Measurements from ENCODE around the gene NAP1L1.

Gene NAP1L1

DNA sequence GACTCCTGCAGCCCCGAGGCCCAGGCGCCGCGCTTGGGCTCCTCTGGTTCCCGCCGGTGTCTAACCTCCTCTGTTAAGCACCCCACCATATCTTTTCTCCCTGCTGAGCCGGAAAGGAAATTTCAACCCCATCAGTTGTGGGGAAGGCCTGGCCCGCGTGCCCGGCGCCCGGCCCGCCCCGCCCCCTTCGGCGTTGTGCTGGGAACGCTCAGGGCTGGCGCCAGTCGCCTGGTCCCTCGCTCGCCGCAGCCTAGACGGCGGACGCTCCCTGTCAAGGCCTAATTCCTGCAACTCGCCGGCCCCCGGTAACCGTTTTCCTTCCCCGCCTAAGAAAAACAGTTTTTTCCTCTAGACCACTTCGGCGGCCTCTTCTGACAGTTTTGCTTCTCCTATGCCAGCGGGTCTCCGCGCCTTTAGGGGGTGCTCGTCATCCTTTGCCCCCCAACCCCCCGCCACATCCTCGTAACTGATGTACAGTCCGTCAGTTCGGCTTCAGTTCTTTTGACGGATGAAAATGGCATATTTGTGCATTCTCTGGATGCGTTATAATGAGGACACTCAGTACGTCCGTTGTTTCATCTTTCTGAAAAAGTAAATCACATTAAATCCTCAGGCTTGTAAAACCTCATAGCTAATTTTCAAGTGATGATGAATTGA, 506 bp upstream of the NAP1L1 start:
- in situ Hi-C loops (cut with MboI; ENCODE audit: low sequenced_read_pairs): no loop called here

DNA sequence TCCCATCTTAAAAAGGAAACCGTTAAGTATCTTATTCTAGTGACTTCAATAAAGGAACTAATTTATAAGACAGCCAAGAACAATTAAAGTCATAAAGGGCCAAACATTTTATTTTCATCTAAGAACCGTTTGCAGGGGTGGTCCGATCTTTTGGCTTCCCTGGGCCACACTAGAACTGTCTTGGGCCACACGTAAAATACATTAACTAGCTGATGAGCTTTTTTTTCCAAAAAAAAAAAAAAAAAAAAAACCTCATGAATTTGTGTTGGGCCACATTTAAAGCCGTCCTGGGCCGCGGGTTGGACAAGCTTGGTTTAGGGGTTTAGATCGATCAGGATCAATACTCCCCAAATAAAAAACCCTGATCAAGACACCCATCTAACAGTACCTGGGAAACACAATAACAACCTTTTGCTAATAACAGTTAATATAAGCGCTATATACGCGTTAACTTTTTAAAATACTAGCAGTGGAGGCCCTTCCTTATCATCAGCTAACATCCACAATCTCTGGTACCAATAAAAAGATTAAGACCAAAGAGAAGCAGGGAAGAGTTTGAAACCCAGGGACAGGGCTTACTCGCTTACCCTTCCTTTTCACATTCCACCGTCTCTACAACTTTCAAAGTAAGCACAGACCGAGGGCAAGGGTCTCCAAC, 1.1 kb downstream of the NAP1L1 start:
- in situ Hi-C loops (cut with MboI; ENCODE audit: low sequenced_read_pairs): no loop called here

DNA sequence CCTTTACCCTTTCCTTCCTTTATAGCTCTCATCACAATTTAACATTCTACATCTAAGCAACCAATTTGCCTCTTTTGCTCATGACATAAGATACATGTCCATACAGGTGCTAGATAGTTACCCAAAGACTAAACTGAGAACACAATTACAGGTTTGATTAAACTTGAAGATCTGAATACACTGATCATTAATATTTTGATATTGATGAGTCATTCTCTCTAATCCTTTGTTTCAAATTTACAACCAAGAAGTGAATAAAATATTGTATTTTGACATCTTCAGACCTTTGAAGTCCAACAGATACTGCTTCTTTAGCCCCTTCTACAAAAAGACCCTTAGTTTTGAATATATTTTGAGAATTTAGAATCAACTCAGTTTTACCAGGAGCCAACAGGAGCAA, 2.6 kb downstream of the NAP1L1 start:
- in situ Hi-C loops (cut with MboI; ENCODE audit: low sequenced_read_pairs): no loop called here

DNA sequence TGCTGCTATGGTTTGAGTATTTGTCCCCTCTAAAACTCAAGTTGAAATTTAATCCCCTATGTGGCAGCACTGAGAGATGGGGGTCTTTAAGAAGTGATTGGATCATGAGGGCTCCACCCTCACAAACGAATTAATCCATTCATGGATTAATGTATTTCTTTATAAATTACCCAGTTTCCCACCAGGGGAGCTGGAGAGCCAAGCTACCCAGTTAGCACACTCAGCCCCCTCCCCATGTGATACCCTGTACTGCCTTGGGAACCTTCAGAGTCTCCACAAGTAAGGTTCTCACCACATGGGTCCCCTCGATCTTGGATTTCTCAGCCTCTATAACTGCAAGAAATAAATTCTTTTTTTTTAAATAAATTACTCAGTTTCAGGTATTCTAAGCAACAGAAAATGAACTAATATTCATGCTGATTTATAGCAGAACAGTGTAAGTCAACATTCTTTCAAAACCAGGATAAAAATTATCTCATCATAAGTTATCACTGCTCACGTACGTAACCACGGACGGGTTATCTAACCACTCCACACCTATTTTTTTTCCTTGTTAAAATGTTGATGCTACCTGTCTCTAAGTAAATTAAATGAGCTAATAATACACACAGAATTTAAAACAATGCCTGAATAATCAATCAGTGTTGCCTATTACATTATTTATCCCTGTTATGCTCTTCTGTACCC, 3.6 kb downstream of the NAP1L1 start:
- in situ Hi-C loops (cut with MboI; ENCODE audit: low sequenced_read_pairs): no loop called here

DNA sequence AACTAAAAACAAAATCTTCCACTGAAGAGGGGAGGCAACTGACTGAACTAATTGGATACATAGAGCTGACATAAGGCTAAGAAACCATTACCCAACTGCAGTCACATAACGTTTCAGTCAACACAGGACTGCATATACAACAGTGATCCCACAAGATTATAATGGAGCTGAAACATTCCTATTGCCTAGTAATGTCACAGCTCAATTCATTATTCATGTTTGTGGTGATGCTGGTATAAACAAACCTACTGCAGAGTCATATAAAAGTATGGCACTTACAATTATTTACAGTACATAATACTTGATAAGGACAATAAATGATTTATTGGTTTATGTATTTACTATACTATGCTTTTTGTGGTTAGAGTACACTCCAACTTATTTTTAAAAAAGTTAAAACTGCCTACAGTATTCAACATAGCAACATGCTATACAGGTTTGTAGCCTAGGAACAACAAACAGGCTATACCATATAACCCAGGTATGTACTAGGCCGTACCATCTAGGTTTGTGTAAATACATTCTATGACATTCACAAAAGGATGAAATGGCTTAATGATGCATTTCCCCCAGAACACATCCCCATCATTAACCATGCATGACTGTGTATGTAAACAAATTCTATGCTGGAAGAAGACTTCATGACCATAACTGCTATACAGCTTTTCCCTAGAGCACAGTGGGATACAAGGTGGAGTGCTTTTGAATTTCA, 4.3 kb downstream of the NAP1L1 start:
- in situ Hi-C loops (cut with MboI; ENCODE audit: low sequenced_read_pairs): no loop called here

DNA sequence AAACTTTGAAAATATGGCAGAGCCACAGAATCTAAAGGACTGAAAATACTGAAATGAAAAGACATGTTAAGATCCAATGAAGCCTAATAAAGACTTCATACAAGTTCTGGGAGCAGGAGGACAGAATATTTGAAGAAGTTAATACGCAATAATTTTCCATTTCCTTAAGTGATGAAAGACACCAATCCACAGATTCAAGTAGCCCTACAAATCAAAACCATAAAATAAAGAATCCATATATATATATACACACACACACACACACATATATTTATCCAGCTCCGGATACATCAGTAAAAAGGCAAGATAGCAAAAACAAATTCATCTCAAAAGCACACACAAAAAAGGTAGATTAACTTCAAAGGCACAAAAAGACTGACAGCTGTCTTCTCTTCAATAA, 5.7 kb downstream of the NAP1L1 start:
- in situ Hi-C loops (cut with MboI; ENCODE audit: low sequenced_read_pairs): no loop called here

DNA sequence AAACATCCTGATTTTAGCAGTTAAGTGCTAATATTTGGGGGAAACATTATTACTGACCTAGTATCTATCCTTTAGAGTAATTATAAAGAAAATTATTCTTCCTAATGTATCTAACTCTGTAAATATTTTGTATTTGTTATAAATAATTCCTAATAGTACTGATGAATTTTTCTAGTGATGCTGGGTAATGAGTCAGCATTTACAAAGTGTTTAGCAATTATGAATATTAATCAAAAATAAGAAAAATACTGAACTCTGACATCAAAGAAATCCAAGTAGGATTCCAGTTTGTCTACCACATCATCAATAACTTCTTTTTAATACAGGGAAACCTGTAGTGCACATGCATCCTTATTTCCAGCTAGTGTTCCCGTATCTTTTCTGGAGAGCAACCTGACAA, 9.0 kb downstream of the NAP1L1 start:
- in situ Hi-C loops (cut with MboI; ENCODE audit: low sequenced_read_pairs): no loop called here

DNA sequence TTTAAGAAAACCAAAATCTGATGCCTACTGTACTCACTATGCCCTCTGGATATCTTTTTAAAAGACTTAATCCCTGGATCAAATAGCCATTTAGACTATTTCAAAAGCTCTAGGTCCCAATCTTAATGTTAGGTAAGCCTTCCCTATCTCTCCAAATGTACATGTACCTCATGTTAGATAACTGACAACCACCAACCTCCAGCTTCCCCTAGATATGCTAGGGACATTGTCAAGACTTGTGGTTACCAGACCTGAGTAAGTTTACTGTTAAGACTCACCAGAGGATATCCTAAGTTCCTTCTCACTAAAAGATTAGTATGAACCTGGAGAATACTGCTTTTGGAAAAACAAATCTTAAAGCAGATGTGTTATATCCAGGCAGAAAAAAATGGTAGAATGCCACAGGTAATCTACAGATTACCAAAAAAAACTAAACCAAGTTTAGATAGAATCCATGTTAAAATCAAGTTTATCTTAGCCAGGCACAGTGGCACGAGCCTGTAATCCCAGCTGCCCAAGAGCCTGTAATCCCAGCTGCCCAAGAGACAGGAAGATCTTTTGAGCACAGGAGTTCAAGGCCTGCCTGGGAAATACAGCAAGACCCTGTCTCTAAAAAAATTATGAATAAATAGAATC, 9.7 kb downstream of the NAP1L1 start:
- in situ Hi-C loops (cut with MboI; ENCODE audit: low sequenced_read_pairs): no loop called here

DNA sequence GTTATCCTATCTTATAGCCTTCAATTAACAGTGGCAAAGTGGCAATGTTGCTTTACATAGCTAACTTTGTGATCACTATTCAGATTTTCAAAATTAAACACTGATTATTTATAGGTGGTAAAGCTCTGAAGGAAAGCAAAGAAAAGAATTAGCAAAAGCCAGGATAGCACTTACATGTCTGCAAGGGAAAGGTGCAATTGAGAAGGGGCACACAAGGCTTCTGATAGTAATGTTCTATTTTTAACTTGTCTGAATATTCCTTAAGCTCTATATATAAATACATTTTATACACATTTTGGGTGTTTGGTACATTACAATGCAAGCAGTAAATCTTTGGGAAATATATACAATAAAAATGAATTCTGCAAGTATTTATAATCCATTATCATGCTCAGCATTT, 10.9 kb downstream of the NAP1L1 start:
- in situ Hi-C loops (cut with MboI; ENCODE audit: low sequenced_read_pairs): no loop called here

DNA sequence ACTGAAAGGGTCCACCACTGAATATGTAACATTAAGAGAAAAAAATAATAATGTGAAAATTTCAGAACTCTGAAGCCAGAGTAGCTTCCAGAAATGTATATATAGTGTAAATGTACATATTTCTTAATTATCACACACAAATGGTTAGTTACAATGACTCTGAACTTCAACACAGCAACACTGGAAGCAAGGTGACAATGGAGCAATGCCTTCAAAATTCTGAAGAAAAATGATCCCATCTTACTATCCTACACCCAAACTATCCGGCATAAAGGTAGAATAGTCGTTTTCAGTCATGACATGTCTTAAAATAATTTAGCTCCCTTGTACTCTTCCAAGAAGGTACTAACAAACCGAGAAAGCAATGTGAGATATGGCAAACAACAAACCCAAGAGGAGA, 11.9 kb downstream of the NAP1L1 start:
- in situ Hi-C loops (cut with MboI; ENCODE audit: low sequenced_read_pairs): no loop called here

DNA sequence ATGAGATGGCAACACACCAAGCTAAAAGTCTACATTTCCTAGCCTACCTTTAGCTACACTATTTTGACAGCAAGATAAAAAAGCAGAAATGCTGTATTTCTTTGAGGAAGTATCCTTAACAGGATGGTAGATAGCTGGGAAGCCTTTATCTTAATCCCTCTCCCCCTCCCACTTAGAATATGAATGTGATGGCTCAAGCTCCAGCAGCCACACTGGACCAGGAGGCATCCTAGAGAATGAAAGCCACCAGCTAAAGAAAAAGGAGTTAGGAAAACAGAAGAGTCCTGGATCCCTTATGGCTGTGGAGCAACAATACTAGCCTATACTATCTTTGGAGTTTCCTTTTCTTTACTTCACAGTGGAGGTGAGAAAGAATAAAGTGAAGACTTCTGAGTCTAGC, 15.1 kb downstream of the NAP1L1 start:
- in situ Hi-C loops (cut with MboI; ENCODE audit: low sequenced_read_pairs): no loop called here

DNA sequence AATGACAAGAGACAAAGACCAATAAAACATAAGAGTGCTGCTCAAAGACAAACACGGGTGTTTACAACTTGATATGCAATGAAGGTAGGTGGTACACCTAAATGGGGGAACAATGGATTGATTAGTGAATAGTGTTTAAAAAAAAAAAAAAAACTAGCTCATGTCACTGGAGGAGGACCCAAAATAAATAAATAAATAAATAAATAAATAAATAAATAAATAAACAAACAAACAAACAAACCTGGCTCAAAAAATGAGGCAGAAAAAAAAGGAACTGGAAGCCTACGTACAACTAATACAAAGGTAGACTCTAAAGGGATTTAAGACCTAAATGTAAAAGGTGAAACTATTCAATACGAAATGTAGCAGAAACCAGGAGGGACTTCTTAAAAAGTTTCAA, 18.6 kb downstream of the NAP1L1 start:
- in situ Hi-C loops (cut with MboI; ENCODE audit: low sequenced_read_pairs): no loop called here

DNA sequence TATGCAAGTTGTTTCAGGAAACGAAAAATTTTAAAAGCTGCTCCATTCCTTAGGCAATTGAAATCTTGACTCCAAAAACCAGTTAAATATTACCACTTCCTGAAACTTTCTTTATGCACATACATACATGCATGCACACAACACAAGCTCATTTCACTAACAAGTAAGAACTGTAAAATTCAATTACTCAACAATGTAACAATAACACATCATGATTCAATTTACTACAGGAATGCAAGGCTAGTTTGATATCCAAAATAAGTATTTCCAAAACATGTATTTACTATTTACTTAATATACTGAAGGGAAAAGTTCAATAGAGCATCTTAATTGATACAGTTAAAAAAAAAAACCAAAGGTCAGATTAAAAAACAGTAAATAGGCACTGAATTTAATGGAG, 19.6 kb downstream of the NAP1L1 start:
- in situ Hi-C loops (cut with MboI; ENCODE audit: low sequenced_read_pairs): no loop called here

DNA sequence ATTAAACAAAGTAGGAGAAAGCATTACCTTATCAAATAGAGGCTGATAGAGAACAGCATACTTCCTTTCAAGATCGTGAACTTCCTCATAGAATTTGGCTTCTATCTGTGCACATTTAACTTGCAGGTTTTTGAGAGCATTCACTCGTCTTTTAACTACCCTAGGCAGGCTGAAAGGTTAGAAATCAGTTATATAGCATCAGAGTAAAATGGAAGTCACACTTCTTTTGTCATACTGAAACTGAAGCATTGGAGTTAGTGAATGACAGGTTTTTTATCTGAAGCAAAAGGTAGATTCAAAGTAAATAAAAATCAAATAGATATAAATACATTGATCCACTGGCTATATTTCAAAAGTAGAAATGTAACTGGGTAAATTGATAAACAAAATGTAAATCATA, 24.4 kb downstream of the NAP1L1 start:
- in situ Hi-C loops (cut with MboI; ENCODE audit: low sequenced_read_pairs): no loop called here

DNA sequence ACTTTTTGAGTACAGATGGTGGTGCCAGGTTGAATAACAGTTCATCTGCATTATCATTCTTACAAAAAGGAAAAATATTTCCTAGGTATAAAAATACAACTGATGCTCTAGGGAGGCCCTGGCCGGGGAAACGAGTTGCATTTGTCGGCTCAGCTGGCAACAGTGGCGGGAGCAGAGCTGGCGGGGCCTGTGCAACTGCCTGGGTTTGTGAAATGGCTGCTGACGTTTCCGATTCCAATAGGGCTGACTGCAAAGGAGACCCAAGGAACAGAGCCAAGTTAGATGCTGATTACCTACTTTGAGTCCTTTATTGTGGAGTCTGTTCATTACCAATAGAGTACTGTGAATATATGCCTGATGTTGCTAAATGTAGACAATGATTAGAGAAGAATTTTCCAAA, 27.2 kb downstream of the NAP1L1 start:
- in situ Hi-C loops (cut with MboI; ENCODE audit: low sequenced_read_pairs): no loop called here

DNA sequence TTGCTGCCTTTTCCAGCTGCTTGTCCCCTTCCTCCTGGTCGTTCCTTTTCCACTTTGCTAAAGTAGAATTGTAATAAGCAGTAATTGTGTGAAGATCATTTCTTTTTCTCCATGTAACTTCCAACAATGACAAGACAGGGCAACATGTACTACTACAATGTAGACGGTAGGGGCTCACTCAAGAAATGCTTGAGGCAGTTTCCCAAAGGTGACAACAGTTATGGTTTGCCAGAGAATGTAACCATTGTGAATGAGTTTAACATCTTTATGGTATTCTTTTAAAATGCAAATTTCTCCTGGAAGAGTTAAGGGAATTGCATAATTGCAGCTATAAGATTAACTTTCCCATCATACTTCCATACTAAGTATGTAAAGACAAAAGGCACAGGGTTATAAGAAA, 29.1 kb downstream of the NAP1L1 start:
- in situ Hi-C loops (cut with MboI; ENCODE audit: low sequenced_read_pairs): no loop called here

DNA sequence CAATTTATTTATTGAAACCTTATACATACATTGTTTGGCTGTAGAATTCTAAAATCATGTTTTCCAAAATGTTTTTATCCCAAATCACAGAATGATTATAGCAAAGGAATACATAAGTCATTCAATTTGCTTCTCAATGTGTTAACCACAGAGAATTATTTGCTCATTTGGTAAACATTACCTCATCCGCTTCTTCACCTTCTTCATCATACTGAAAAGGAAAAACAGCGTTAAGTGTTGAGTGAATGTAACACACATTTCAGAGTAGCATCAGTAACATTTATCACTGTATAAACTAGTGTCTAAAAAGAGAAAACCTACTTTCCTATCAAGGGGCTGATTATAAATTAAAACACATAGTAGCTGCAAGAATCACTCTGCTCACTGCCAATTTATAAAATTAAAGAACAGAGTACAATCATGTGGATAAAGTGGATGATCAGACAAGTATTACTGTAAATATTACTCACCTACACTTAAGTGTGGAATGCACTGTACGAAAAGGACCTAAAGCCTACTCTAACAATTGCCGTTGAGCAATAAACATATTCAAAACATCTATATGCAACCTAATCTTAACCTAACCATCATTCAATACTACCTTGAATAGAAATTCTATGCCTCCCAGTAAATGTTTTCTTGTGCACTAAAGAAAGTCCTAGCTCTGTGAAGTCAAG, 34.8 kb downstream of the NAP1L1 start:
- in situ Hi-C loops (cut with MboI; ENCODE audit: low sequenced_read_pairs): no loop called here

DNA sequence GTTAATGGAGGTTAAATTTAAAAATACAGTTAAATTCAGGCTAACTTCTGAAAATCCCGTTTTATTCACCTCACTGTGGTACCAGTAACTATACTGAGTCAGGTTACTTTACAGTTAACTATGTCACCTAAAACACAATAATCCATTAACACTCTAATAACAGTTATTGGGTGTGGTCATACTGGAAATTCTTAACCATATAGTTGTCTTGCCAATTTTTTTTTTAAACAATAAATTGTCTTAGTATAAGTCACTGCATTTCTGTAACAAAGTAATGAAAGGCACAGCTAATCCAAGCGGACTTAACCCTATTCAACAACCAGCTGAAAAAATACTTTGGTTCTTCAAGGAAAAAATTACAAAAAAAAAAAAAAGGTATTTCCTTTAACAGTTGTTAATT, 36.7 kb downstream of the NAP1L1 start:
- in situ Hi-C loops (cut with MboI; ENCODE audit: low sequenced_read_pairs): no loop called here

DNA sequence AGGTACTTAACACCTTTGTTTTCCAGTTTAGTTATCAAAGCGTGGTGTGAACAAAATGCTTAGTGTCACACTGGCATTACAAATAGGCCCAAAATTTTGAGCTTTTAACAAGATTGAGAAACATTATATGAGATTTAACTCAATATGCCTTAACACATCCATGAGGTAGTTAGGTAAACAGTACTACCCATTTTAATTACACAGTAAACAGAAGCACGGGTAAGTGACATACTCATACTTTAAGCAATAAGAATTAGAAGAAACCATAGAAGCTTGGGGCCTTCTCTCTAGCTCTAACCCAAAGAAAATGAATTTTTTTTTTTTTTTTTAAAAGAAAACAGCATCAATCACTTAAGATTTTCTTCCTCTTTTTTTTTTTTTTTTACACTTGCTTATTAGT, 37.4 kb downstream of the NAP1L1 start:
- in situ Hi-C loops (cut with MboI; ENCODE audit: low sequenced_read_pairs): no loop called here

DNA sequence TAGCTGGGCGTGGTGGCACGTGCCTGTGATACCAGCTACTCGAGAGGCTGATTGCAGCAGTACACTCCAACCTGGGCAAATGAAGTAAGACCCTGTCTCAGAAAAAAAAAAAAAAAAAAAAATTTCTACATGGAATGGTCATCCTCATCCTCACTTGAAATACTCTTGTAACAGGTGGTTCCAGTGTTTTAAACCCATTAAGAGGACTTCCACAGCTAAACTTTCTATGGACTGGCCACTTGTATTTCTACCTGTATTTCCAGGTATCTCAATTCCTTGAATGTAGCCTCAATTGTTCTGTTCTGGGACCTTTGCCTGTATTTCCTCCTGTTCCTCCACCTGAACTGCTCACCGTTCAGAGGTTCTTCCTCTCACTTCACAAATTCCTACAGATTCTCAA, 41.1 kb downstream of the NAP1L1 start:
- in situ Hi-C loops (cut with MboI; ENCODE audit: low sequenced_read_pairs): no loop called here

DNA sequence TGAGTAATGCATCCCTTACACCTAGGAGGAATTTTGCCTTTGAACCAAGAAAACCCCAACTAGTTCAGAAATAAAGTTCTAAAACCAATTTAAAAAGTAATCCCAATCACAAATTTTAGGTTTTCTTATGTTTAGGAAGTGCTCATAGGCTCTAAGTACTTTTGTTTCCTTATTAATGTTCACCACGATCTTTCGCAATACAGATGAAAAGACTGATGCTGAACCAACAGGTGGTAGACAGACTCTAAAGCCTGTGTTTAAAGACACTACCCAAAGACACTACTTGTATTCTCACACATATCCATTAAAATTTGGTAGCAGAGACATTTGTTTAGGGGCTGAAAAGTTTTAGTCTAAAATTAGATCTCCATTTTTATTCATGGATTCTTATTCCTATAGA, 42.3 kb downstream of the NAP1L1 start:
- in situ Hi-C loops (cut with MboI; ENCODE audit: low sequenced_read_pairs): no loop called here
